RWPE2 (cell line): Measurements from ENCODE around the gene DRC3.
A peak's percentile ranks its signal among the peaks of the same experiment; 100 is the strongest.

ENCODE experiments used
- ATAC-seq: fragments of 200-7000 bp; cut with Tn5 transposase; 3 replicates; pipeline ENCODE4 v1.9.1; 2021; ENCODE audit warnings: low read depth
- DNase-seq: peaks from one replicate; pipeline ENCODE4 v3.0.0-alpha.2; 2020; ENCODE audit warnings: low spot score
- H3K27ac ChIP-seq: fragments of 450-650 bp; 2 replicates; pipeline ENCODE4 v1.5.1; 2017; ENCODE audit warnings: mild to moderate bottlenecking; ENCODE audit not compliant: poor library complexity, severe bottlenecking
- H3K27me3 ChIP-seq: fragments of 250-450 bp; sonication (Bioruptor Pico); 2 replicates; pipeline ENCODE4 v1.5.1; 2021; ENCODE audit warnings: mild to moderate bottlenecking, moderate library complexity; ENCODE audit not compliant: insufficient read depth, poor library complexity, severe bottlenecking
- H3K36me3 ChIP-seq: fragments of 250-450 bp; sonication (Bioruptor Pico); 2 replicates; pipeline ENCODE4 v1.5.1; 2020; ENCODE audit warnings: low read depth, mild to moderate bottlenecking, moderate library complexity
- H3K4me1 ChIP-seq: fragments of 250-450 bp; sonication (Bioruptor Pico); 2 replicates; pipeline ENCODE4 v1.5.1; 2021; ENCODE audit warnings: mild to moderate bottlenecking, moderate library complexity; ENCODE audit not compliant: insufficient read depth, poor library complexity, severe bottlenecking
- H3K4me3 ChIP-seq: fragments of 250-450 bp; sonication (Bioruptor Pico); 2 replicates; pipeline ENCODE4 v1.5.1; 2021; ENCODE audit warnings: mild to moderate bottlenecking, moderate library complexity; ENCODE audit not compliant: severe bottlenecking
- H3K9me3 ChIP-seq: fragments of 250-450 bp; sonication (Bioruptor Pico); 2 replicates; pipeline ENCODE4 v1.5.1; 2021; ENCODE audit warnings: mild to moderate bottlenecking, moderate library complexity; ENCODE audit not compliant: severe bottlenecking
- TF ChIP-seq, protein P1 (sequence below): fragments of 450-650 bp; IDR thresholded peaks from one replicate; pipeline ENCODE4 v1.5.1; 2017; ENCODE audit warnings: mild to moderate bottlenecking, moderate library complexity; ENCODE audit not compliant: poor library complexity, severe bottlenecking

DRC3 gene

DNA sequence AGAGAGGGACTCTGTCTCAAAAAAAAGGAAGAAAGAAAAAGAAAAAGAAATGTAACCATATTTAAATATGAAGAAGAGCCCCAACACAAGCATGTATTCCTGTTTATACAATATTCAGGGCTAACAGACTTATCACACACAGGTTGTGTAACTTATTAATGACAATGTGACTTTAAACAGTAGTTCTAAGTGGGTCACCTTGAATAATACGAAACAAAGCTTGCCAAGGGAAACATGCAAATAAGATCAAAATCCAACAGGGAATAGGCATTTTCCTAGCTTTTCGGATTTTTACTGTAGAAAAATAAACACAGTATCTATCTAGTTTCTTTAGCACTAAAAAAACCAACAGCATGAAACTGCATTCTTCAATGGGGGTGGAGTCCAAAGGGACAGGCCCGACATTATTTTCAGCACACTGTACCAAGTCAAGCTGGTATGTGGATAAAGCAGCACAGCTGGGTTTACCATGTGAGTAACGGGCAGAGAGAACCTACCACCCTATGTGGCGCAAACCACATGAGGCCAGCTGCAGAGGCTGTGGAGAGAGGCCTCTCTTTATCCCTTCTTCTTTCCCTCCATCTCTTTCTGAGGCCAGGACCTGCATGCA is 45.7 kb upstream of the DRC3 start:
- H3K9me3 ChIP-seq = no peaks in the 10 kb centered on the region
- ATAC-seq (no peak), DNase-seq (no peak)
- H3K4me1 ChIP-seq = peaks cover 23% of the 10 kb centered on the region
- no peak overlapping the region for H3K4me3 ChIP-seq
- TF ChIP-seq, protein P1, sequence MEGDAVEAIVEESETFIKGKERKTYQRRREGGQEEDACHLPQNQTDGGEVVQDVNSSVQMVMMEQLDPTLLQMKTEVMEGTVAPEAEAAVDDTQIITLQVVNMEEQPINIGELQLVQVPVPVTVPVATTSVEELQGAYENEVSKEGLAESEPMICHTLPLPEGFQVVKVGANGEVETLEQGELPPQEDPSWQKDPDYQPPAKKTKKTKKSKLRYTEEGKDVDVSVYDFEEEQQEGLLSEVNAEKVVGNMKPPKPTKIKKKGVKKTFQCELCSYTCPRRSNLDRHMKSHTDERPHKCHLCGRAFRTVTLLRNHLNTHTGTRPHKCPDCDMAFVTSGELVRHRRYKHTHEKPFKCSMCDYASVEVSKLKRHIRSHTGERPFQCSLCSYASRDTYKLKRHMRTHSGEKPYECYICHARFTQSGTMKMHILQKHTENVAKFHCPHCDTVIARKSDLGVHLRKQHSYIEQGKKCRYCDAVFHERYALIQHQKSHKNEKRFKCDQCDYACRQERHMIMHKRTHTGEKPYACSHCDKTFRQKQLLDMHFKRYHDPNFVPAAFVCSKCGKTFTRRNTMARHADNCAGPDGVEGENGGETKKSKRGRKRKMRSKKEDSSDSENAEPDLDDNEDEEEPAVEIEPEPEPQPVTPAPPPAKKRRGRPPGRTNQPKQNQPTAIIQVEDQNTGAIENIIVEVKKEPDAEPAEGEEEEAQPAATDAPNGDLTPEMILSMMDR = no peak
- H3K27ac ChIP-seq = no peak overlapping the region
- no peaks in the 10 kb centered on the region for H3K36me3 ChIP-seq
- no peaks in the 10 kb centered on the region for H3K27me3 ChIP-seq

DNA sequence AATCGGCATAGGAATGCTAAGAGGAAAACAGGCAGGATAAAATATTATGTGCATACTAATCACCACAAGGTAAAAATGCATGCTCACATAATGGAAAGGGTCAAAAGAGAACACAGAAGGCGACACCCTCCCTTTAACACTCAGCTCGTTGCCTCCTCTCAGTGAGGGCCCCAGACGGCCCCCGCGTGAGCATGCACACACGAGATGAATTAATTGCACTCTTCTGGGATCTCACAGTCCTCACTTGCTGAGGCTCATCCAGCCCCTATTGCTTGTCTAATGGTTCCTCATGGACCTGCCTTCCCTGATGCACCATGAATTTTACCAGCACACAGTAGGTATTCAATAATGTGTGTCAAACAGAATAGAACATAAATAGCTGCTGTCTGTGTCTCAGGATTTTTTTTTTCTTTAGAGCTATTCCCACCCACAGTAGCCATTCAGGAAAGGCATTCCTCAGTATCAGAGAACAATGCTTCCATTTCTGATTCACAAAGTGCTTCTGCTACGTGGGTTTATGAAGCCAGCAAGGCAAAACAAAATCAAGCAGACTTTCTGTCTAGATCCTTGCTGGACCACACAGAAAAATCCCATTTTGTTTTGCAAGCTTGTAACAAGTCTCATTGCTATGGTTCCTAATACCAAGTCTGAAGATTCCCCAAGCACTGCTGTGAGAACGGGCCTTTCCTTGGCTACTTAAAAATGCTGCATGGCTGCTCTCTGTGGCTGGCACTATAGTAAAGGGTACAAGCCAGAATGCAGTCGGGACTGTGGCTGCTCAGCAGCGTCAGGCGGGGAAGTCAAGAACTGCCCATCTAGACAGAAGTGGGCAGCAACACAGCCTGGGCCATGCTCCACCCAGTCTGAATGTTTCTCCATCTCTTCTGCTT is 44.0 kb upstream of the DRC3 start:
- Histone ChIP-seq H3K4me1 (peaks cover 6% of the 10 kb centered on the region), H3K4me3 (no peak overlapping the region), H3K27ac (no peak overlapping the region), H3K36me3 (0 out of 2 replicates have a peak, but pooled peaks cover 5% of the 10 kb centered on the region), H3K27me3 (no peaks in the 10 kb centered on the region), H3K9me3 (no peaks in the 10 kb centered on the region)
- ATAC-seq (no peak), DNase-seq (no peak)
- TF ChIP-seq, protein P1 = no peak

DNA sequence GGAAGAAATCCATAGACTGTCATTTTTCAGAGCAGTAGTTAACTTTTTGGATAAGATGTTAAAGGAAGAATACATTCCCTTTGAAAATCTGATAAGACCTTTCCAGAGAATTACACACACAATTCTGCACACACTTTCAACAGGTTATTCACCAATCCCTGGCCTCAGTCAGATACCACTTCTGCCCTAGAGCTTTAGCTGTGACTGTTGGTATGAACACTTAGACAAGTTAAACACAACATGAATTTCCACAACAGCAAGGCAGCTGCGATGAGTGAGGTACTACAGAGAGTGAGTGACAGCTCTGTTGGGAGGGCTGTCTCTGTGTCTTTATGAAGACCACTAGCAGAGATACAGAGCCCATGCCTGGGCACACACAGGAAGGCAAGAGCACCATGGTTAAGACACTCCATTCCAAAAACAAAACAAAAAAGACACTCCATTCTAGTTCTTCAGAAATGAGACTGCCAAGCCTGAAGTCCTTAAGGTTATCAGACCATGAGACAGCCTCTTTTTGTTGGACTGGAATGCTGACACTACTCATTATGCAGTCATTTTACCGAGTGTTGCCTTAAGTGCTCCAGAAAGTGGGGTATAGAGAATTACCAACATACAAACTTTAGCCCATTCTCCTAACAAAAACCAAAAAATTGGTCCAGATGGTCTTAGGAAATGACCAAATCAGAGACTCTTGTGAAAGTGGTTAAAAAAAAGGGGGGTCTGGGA is 42.8 kb upstream of the DRC3 start:
- H3K36me3 ChIP-seq = 0 out of 2 replicates have a peak, but pooled peaks cover 5% of the 10 kb centered on the region
- H3K27ac ChIP-seq = no peak overlapping the region
- H3K27me3 ChIP-seq = no peaks in the 10 kb centered on the region
- TF ChIP-seq, protein P1 = no peak
- H3K4me3 ChIP-seq = no peak overlapping the region
- peak; percentile 17 for DNase-seq
- H3K9me3 ChIP-seq = no peaks in the 10 kb centered on the region
- peaks cover 10% of the 10 kb centered on the region for H3K4me1 ChIP-seq
- ATAC-seq = no peak

DNA sequence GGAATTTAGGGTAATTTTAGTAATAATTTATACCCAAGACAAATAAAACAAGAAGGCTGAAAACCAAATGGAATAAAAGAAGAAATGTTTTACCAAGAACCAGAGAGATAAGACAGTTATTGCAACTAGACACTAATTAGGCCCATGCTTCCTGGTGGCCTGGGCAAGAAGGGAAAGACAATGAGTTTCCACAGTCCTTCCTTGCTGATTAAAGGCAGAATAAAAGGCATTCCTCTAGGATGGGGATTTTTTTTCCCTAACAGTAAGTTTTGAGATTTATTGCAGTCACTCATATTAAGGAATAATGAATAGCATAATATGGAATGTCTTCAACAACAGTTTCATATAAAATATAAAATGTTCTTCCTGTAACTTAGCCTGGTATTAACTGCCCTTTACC is 42.0 kb upstream of the DRC3 start:
- TF ChIP-seq, protein P1 = no peak
- DNase-seq (no peak), ATAC-seq (no peak)
- H3K27me3 ChIP-seq = no peaks in the 10 kb centered on the region
- H3K4me3 ChIP-seq = no peak overlapping the region
- H3K36me3 ChIP-seq = 0 out of 2 replicates have a peak, but pooled peaks cover 5% of the 10 kb centered on the region
- H3K4me1 ChIP-seq = peaks cover 19% of the 10 kb centered on the region
- no peaks in the 10 kb centered on the region for H3K9me3 ChIP-seq
- H3K27ac ChIP-seq = no peak overlapping the region
